Measurements from ENCODE around the gene DAGLB. TPM values are rescaled to one million over a fixed set of nuclear protein-coding genes. Genes with fewer than 3 reads are reported as not detected.

The DAGLB gene, protein sequence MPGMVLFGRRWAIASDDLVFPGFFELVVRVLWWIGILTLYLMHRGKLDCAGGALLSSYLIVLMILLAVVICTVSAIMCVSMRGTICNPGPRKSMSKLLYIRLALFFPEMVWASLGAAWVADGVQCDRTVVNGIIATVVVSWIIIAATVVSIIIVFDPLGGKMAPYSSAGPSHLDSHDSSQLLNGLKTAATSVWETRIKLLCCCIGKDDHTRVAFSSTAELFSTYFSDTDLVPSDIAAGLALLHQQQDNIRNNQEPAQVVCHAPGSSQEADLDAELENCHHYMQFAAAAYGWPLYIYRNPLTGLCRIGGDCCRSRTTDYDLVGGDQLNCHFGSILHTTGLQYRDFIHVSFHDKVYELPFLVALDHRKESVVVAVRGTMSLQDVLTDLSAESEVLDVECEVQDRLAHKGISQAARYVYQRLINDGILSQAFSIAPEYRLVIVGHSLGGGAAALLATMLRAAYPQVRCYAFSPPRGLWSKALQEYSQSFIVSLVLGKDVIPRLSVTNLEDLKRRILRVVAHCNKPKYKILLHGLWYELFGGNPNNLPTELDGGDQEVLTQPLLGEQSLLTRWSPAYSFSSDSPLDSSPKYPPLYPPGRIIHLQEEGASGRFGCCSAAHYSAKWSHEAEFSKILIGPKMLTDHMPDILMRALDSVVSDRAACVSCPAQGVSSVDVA
- total RNA-seq (2022; extraction: Qiagen RNA extraction): 17.3 to 24.5 TPM (median 22.9 TPM) in 5 replicates

GRCh38 chr7:6447581-6448199, at the start of gene DAGLB:
TSS of gene DAGLB (minus strand) at chr7:6447954. CDS start at chr7:6447842, 112 bp downstream.

Other genes starting within 250 kb of the DAGLB start
- gene CYTH3, start 175.3 kb downstream of the DAGLB start, total RNA-seq (2022; extraction: Qiagen RNA extraction): 25.6 to 32.4 TPM (median 27.8 TPM) in 5 replicates
- gene FAM220A, start 99.0 kb downstream of the DAGLB start, total RNA-seq (2022; extraction: Qiagen RNA extraction): 12.6 to 16.5 TPM (median 15.3 TPM) in 5 replicates
- gene RAC1, start 73.4 kb downstream of the DAGLB start, total RNA-seq (2022; extraction: Qiagen RNA extraction): 326 to 394 TPM (median 384 TPM) in 5 replicates
- 107 to 138 TPM (median 134 TPM) in 5 replicates for gene KDELR2, start 36.2 kb upstream of the DAGLB start, total RNA-seq (2022; extraction: Qiagen RNA extraction)
- 0.08 TPM in 1 of 5 replicates, not detected in the others for gene GRID2IP, start 103.5 kb upstream of the DAGLB start, total RNA-seq (2022; extraction: Qiagen RNA extraction)
- gene ZDHHC4, start 129.5 kb upstream of the DAGLB start, total RNA-seq (2022; extraction: Qiagen RNA extraction): 46.6 to 50.5 TPM (median 49.5 TPM) in 5 replicates
- gene INTS15, start 142.1 kb upstream of the DAGLB start, total RNA-seq (2022; extraction: Qiagen RNA extraction): 21.0 to 25.9 TPM (median 24.2 TPM) in 5 replicates
- gene ZNF853, start 167.7 kb upstream of the DAGLB start, total RNA-seq (2022; extraction: Qiagen RNA extraction): 2.0 to 3.2 TPM (median 2.5 TPM) in 5 replicates
- gene ZNF316, start 189.4 kb upstream of the DAGLB start, total RNA-seq (2022; extraction: Qiagen RNA extraction): 7.8 to 14.7 TPM (median 13.6 TPM) in 5 replicates

Data from A549 treated with Mapracorat at 1 μM for 4 hours (cell line).